Measurements from ENCODE around the gene RPLP2.

RPLP2 gene

GRCh38 chr11:766106-766935 is 43.4 kb upstream of the RPLP2 start:
- Histone ChIP-seq H3K4me3 (ENCODE audit: low read depth in 1 of 2, low read length in 2 of 2) (no peak overlapping the region), H3K9me3 (ENCODE audit: control insufficient read depth in 1 of 2, low read length in 2 of 2) (no peaks in the 10 kb centered on the region), H3K27me3 (ENCODE audit: low read depth, low read length) (no peaks in the 10 kb centered on the region), H3K4me1 (ENCODE audit: control insufficient read depth in 1 of 2, insufficient read depth in 2 of 2, low read length in 2 of 2) (peaks cover 0 to 5% of the 10 kb centered on the region in 2 donors), H3K36me3 (ENCODE audit: control insufficient read depth in 1 of 2, insufficient read depth in 2 of 2, low read length in 2 of 2) (peaks cover 41 to 68% of the 10 kb centered on the region in 2 donors), H3K27ac (ENCODE audit: low read length) (no peak overlapping the region)

- no peaks in the 10 kb centered on the region for H3K27me3 ChIP-seq (ENCODE audit: low read depth, low read length)
- H3K4me1 ChIP-seq (ENCODE audit: control insufficient read depth in 1 of 2, insufficient read depth in 2 of 2, low read length in 2 of 2) = peaks cover 0 to 5% of the 10 kb centered on the region in 2 donors
- peaks cover 37 to 73% of the 10 kb centered on the region in 2 donors for H3K36me3 ChIP-seq (ENCODE audit: control insufficient read depth in 1 of 2, insufficient read depth in 2 of 2, low read length in 2 of 2)
- no peaks in the 10 kb centered on the region for H3K9me3 ChIP-seq (ENCODE audit: control insufficient read depth in 1 of 2, low read length in 2 of 2)
- no peak overlapping the region for H3K4me3 ChIP-seq (ENCODE audit: low read depth in 1 of 2, low read length in 2 of 2)
- H3K27ac ChIP-seq (ENCODE audit: low read length) = no peak overlapping the region
Measured at GRCh38 chr11:766936-767210, 42.9 kb upstream of the RPLP2 start.

- no peaks in the 10 kb centered on the region for H3K27me3 ChIP-seq (ENCODE audit: low read depth, low read length)
- H3K9me3 ChIP-seq (ENCODE audit: control insufficient read depth in 1 of 2, low read length in 2 of 2) = no peaks in the 10 kb centered on the region
- no peak overlapping the region for H3K4me3 ChIP-seq (ENCODE audit: low read depth in 1 of 2, low read length in 2 of 2)
- H3K4me1 ChIP-seq (ENCODE audit: control insufficient read depth in 1 of 2, insufficient read depth in 2 of 2, low read length in 2 of 2) = peaks cover 0 to 4% of the 10 kb centered on the region in 2 donors
- peaks cover 37 to 73% of the 10 kb centered on the region in 2 donors for H3K36me3 ChIP-seq (ENCODE audit: control insufficient read depth in 1 of 2, insufficient read depth in 2 of 2, low read length in 2 of 2)
- H3K27ac ChIP-seq (ENCODE audit: low read length) = no peak overlapping the region
Measured at GRCh38 chr11:767238-767637, 42.5 kb upstream of the RPLP2 start.

GRCh38 chr11:769887-770641 is 39.7 kb upstream of the RPLP2 start:
- Histone ChIP-seq H3K36me3 (ENCODE audit: control insufficient read depth in 1 of 2, insufficient read depth in 2 of 2, low read length in 2 of 2) (peaks cover 23 to 61% of the 10 kb centered on the region in 2 donors), H3K9me3 (ENCODE audit: control insufficient read depth in 1 of 2, low read length in 2 of 2) (no peaks in the 10 kb centered on the region), H3K4me1 (ENCODE audit: control insufficient read depth in 1 of 2, insufficient read depth in 2 of 2, low read length in 2 of 2) (peaks cover 0 to 20% of the 10 kb centered on the region in 2 donors), H3K27ac (ENCODE audit: low read length) (no peak overlapping the region), H3K27me3 (ENCODE audit: low read depth, low read length) (no peaks in the 10 kb centered on the region), H3K4me3 (ENCODE audit: low read depth in 1 of 2, low read length in 2 of 2) (no peak overlapping the region)

GRCh38 chr11:770642-771616 is 38.8 kb upstream of the RPLP2 start:
- H3K27me3 ChIP-seq (ENCODE audit: low read depth, low read length) = no peaks in the 10 kb centered on the region
- peaks cover 4 to 28% of the 10 kb centered on the region in 2 donors for H3K4me1 ChIP-seq (ENCODE audit: control insufficient read depth in 1 of 2, insufficient read depth in 2 of 2, low read length in 2 of 2)
- no peaks in the 10 kb centered on the region for H3K9me3 ChIP-seq (ENCODE audit: control insufficient read depth in 1 of 2, low read length in 2 of 2)
- H3K27ac ChIP-seq (ENCODE audit: low read length) = no peak overlapping the region
- H3K4me3 ChIP-seq (ENCODE audit: low read depth in 1 of 2, low read length in 2 of 2) = no peak overlapping the region
- H3K36me3 ChIP-seq (ENCODE audit: control insufficient read depth in 1 of 2, insufficient read depth in 2 of 2, low read length in 2 of 2) = peaks cover 23 to 54% of the 10 kb centered on the region in 2 donors

GRCh38 chr11:771617-772204 is 38.1 kb upstream of the RPLP2 start:
- Histone ChIP-seq H3K27ac (ENCODE audit: low read length) (no peak overlapping the region), H3K36me3 (ENCODE audit: control insufficient read depth in 1 of 2, insufficient read depth in 2 of 2, low read length in 2 of 2) (peaks cover 15 to 46% of the 10 kb centered on the region in 2 donors)

GRCh38 chr11:772429-773390 is 37.1 kb upstream of the RPLP2 start:
- H3K4me3 ChIP-seq (ENCODE audit: low read depth in 1 of 2, low read length in 2 of 2) = no peak overlapping the region
- H3K36me3 ChIP-seq (ENCODE audit: control insufficient read depth in 1 of 2, insufficient read depth in 2 of 2, low read length in 2 of 2) = peaks cover 12 to 37% of the 10 kb centered on the region in 2 donors
- H3K27ac ChIP-seq (ENCODE audit: low read length) = no peak overlapping the region
- H3K4me1 ChIP-seq (ENCODE audit: control insufficient read depth in 1 of 2, insufficient read depth in 2 of 2, low read length in 2 of 2) = peaks cover 4 to 37% of the 10 kb centered on the region in 2 donors
- no peaks in the 10 kb centered on the region for H3K9me3 ChIP-seq (ENCODE audit: control insufficient read depth in 1 of 2, low read length in 2 of 2)
- H3K27me3 ChIP-seq (ENCODE audit: low read depth, low read length) = no peaks in the 10 kb centered on the region

More at GRCh38 chr11:771617-772204, 38.1 kb upstream of the RPLP2 start:
- no peaks in the 10 kb centered on the region for H3K9me3 ChIP-seq (ENCODE audit: control insufficient read depth in 1 of 2, low read length in 2 of 2)
- no peaks in the 10 kb centered on the region for H3K27me3 ChIP-seq (ENCODE audit: low read depth, low read length)
- peaks cover 4 to 36% of the 10 kb centered on the region in 2 donors for H3K4me1 ChIP-seq (ENCODE audit: control insufficient read depth in 1 of 2, insufficient read depth in 2 of 2, low read length in 2 of 2)
- no peak overlapping the region for H3K4me3 ChIP-seq (ENCODE audit: low read depth in 1 of 2, low read length in 2 of 2)

GRCh38 chr11:773425-773824 is 36.3 kb upstream of the RPLP2 start:
- peaks cover 12 to 37% of the 10 kb centered on the region in 2 donors for H3K36me3 ChIP-seq (ENCODE audit: control insufficient read depth in 1 of 2, insufficient read depth in 2 of 2, low read length in 2 of 2)
- no peaks in the 10 kb centered on the region for H3K9me3 ChIP-seq (ENCODE audit: control insufficient read depth in 1 of 2, low read length in 2 of 2)
- peaks cover 4 to 41% of the 10 kb centered on the region in 2 donors for H3K4me1 ChIP-seq (ENCODE audit: control insufficient read depth in 1 of 2, insufficient read depth in 2 of 2, low read length in 2 of 2)
- H3K27me3 ChIP-seq (ENCODE audit: low read depth, low read length) = no peaks in the 10 kb centered on the region
- H3K4me3 ChIP-seq (ENCODE audit: low read depth in 1 of 2, low read length in 2 of 2) = no peak overlapping the region
- H3K27ac ChIP-seq (ENCODE audit: low read length) = no peak overlapping the region

GRCh38 chr11:773830-774229 is 35.9 kb upstream of the RPLP2 start:
- Histone ChIP-seq H3K4me3 (ENCODE audit: low read depth in 1 of 2, low read length in 2 of 2) (no peak overlapping the region), H3K9me3 (ENCODE audit: control insufficient read depth in 1 of 2, low read length in 2 of 2) (no peaks in the 10 kb centered on the region), H3K4me1 (ENCODE audit: control insufficient read depth in 1 of 2, insufficient read depth in 2 of 2, low read length in 2 of 2) (peaks cover 4 to 42% of the 10 kb centered on the region in 2 donors), H3K27ac (ENCODE audit: low read length) (no peak overlapping the region), H3K36me3 (ENCODE audit: control insufficient read depth in 1 of 2, insufficient read depth in 2 of 2, low read length in 2 of 2) (peaks cover 12 to 37% of the 10 kb centered on the region in 2 donors), H3K27me3 (ENCODE audit: low read depth, low read length) (no peaks in the 10 kb centered on the region)
